ENCODE results near the gene AHCTF1.

- TF ChIP-seq TAF1 (IDR thresholded peaks at IDR 0.05; ENCODE audit: low read depth, low read length) (no peak), ZNF274 (IDR thresholded peaks at IDR 0.05; ENCODE audit: borderline replicate concordance, extremely low read depth, low read length) (no peak), CTCF (IDR thresholded peaks at IDR 0.05; ENCODE audit: control extremely low read depth in 1 of 3, insufficient read depth in 1 of 3, low read depth in 1 of 3, low read length in 3 of 3) (no peak), PHF8 (conservative IDR thresholded peaks at IDR 0.05; ENCODE audit: low read depth, low read length) (no peak), EZH2 (IDR thresholded peaks at IDR 0.05; ENCODE audit: low read depth, low read length, severe bottlenecking) (no peak), BRCA1 (IDR thresholded peaks at IDR 0.05; ENCODE audit: low read depth, low read length) (no peak), GABPA (IDR thresholded peaks at IDR 0.05; ENCODE audit: borderline replicate concordance, insufficient read depth, low read length) (no peak), SIN3A (conservative IDR thresholded peaks at IDR 0.05 in 1 of 2, IDR thresholded peaks at IDR 0.05 in 1 of 2; ENCODE audit: low read depth in 1 of 2, low read length in 2 of 2) (no peak), CHD1 (IDR thresholded peaks at IDR 0.05; ENCODE audit: low read depth, low read length) (no peak), MAX (IDR thresholded peaks at IDR 0.05) (no peak)
Observed at GRCh38 chr1:246971969-246972368, 40.2 kb upstream of the AHCTF1 start.
